GM21390 (cell line): Measurements from ENCODE around the gene CBFA2T3.

Experiments used
- ATAC-seq: cut with Tn5 transposase; IDR thresholded peaks from one replicate; pipeline ENCODE4 v1.9.1; 2021; ENCODE audit not compliant: unreplicated experiment

CBFA2T3 gene

GRCh38 chr16:88826070-88826840 is 150.8 kb downstream of the CBFA2T3 start:
- ATAC-seq = no peak

- ATAC-seq = no peak
These were observed 151.9 kb downstream of the CBFA2T3 start for GRCh38 chr16:88825146-88825545.
